Smooth muscle cell of the brain vasculature (primary cell): ENCODE results near the gene HOOK2.
A peak's percentile ranks its signal among the peaks of the same experiment; 100 is the strongest.
"Not testable (repeated sequence)": the region's sequence is repeated elsewhere in the genome, so short reads cannot be mapped to it uniquely, and the experiment has no call there.

Experiments used
- DNase-seq: peaks from one replicate; pipeline ENCODE4 v3.0.0-alpha.2; 2012; ENCODE audit warnings: low read depth, low spot score

The HOOK2 gene

DNA sequence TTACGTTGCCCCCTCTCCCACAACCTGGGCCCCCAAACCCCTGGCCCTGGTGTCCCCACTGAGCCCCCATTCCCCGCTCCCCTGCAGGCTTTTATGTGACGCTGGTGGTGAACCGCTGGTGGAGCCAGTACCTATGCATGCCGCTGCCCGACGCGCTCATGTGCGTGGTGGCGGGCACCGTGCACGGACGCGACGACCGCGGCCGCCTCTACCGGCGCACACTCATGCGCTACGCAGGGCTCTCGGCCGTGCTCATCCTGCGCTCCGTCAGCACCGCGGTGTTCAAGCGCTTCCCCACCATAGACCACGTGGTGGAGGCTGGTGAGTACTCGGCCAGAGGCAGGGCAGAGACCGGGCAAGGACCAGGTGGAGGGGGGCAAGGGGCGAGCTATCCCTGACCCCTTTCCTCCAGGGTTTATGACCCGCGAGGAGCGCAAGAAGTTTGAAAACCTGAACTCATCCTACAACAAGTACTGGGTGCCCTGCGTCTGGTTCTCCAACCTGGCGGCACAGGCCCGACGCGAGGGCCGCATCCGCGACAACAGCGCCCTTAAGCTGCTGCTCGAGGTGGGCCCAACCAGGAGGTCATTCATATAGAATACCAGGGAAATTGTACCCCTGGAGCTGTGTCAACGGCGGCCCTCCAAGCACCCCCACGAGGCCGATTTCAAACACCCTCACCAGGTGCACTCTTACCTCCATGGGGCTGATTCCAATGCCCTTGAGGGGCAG lies 20.7 kb downstream of the HOOK2 start:
- DNase-seq: no peak

- no peak for DNase-seq
These were observed 23.1 kb downstream of the HOOK2 start for GRCh38 chr19:12752056-12752781.

- no peak for DNase-seq
These were observed 23.7 kb downstream of the HOOK2 start, which contains the start of gene BEST2 for GRCh38 chr19:12751635-12752034. TSS of gene BEST2 (plus strand) at chr19:12751791. CDS start at chr19:12752593, 802 bp downstream.

DNA sequence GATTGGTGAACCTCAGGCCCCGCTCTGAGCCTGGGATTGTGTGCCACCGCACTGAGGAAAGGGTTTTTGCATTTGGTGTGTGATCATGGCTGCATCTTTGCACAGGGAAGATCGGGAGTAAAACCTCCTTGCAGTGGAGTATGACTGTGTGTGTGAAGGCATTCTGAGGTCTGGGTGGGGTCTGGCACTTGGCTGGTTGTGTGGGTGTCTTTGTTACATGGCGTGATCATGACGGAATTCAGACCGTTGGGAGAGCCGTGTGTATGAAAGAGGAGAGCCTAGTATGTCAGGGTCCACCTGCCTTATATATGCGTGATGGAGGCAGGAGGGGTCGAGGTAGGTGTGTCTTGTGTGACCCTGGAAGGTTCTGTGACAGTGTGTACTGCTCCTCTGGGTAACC lies 24.5 kb downstream of the HOOK2 start:
- no peak for DNase-seq

DNA sequence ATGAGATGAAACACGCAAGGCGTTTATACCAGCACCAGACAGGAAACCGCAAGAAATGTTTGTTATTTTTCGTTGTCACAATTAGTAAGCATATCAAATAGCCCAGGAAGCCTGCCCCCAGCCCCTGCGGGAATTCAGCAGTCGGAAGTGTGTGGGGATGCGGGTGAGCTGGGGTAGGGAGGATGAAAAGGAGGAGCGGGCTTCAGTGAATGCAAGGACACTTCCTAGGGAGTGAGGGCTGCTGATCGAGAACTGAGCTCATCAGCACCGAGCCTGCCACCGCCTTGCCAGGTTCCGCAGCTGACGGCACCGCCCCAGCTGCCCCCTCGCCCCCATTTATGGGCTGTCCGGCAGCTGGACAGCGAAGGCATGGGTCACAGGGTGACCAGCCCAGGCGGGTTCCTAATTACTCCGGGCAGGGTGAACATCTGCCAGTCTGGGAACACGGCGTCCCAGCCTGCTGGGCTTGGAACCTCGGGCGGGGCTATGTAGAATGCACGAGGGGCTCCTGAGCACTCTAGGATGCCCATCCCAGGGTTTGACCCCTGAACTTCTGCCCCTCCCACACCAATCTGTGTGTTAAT lies 25.3 kb downstream of the HOOK2 start:
- DNase-seq: no peak

DNA sequence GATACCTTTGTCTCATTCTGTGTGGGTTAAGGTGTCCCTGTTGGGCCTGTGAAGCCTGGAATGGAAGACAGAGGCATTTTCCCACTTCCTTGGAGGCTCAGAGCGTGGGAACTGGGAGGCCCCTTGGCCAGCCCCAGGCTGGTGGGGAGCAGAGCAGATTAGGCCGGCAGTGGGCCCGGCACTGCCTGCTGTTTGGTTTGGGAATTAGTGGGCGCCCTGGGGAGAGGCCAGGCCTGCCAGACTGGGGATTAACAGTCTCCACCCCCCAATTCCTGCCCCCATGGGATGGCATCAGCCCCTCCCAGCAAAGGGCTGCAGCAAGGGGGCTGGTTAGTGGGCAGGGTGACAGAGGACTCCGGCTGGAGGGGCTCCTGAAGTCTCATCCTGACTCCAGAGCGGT lies 26.9 kb downstream of the HOOK2 start:
- DNase-seq: no peak

DNA sequence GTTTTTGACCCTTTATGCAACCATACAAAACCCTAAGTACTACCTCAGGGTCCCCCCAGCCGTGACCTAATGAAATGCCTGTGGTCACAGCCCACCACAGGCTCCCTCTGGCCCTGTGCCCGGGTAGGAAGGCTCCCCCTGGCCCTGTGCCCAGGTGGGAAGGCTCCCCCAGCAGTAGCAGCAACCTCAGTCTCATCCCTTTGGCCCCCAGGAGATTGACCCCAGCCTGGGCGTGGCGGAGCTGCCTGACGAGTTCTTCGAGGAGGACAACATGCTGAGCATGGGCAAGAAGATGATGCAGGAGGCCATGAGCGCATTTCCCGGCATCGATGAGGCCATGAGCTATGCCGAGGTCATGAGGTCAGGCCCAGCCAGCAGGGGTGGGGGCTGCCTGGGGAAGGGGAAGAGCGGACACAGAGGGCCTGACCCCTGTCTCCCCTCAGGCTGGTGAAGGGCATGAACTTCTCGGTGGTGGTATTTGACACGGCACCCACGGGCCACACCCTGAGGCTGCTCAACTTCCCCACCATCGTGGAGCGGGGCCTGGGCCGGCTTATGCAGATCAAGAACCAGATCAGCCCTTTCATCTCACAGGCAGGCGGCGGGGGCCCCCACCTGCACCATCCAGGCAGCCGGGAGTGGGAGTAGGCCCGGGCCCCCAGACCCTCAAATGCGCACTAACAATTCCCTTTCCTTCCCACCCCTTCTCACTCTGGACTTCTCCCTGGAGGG lies 30.0 kb downstream of the HOOK2 start:
- peak; percentile 78 for DNase-seq

GRCh38 chr19:12737835-12738351 lies 37.5 kb downstream of the HOOK2 start:
- no peak for DNase-seq

DNA sequence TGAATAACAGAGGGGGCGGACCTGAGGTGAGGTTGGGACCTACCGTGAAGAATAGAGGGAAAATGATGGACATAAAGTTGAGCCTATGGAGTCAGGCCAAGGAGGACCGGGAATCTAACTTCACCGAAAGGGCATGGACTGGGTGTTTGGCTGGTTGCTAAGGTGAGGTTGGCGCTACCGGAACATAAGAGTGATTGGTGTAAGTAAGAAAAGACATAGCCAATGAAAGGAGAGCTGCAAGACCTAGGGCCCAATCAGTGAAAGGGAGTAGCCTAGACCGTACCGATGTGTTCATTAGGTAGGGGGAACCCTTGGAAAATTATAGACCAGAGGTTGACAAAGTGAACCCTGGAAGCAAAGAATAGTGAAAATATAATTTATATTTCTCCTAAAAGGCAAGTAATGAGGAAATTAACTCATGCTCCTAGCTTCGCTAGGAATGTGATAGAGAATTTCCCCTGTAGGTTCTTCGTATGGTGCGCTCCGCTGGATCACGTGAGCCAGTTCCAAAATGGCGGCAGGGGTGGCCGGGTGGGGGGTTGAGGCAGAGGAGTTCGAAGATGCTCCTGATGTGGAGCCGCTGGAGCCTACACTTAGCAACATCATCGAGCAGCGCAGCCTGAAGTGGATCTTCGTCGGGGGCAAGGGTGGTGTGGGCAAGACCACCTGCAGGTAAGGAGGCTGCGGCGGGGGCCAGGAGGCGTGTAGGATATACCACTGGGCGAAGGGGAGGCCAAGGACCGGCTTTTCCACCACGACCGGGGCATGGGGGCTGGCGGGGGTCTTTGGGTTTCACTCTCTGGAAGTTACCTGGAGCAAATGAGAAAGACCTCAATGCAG lies 38.1 kb downstream of the HOOK2 start, which contains the start of gene GET3:
Gene GET3, plus strand, starts transcription at position 503 of the 840 bp plus-strand sequence. Its CDS starts 9 bp downstream, at position 512.
- DNase-seq: peak; percentile 99

GRCh38 chr19:12733369-12734214 lies 41.8 kb downstream of the HOOK2 start:
- no peak for DNase-seq

DNA sequence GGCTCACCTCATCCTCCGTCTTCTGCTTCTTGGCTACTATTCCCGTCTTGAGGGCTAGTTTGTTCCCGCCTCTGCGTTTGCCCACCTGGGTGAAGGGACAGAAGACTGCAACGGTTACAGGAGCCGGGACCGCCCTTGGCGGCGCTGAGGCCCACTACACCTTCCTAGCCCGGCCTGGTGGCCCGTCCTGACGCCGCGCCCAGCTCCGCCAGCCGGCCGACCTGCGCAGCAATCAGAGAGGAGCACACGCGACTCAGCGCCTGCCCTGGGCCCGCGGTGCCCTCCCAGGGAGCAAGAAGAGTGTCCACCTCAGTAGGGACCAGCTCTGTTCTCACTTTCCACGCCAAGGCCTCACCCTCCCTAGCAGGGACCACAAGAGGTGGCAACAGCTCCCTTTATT lies 44.0 kb downstream of the HOOK2 start:
- no peak for DNase-seq

DNA sequence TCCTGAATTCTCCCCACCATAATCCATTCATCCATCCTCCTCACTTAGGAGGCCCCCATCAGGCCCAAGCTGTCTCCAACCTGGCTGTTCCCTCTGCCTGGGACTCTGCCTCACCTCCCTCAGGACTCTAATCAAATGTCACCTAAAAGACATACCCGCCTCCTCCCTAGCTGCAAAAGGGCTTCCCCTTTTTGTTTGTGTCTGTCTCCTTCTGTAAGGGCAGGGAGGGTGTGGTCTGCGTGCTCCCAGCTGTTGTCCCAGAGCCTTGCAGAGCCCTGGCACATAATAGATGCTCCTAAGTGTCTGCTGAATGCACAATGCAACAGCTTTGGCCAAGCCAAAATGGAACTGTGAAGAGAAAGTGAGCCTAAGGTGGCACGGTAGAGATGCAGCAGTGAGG lies 45.3 kb downstream of the HOOK2 start:
- DNase-seq: no peak

- no peak for DNase-seq
These were observed 47.5 kb downstream of the HOOK2 start for GRCh38 chr19:12727745-12728433.

GRCh38 chr19:12726988-12727316 lies 48.4 kb downstream of the HOOK2 start:
- no peak for DNase-seq

DNA sequence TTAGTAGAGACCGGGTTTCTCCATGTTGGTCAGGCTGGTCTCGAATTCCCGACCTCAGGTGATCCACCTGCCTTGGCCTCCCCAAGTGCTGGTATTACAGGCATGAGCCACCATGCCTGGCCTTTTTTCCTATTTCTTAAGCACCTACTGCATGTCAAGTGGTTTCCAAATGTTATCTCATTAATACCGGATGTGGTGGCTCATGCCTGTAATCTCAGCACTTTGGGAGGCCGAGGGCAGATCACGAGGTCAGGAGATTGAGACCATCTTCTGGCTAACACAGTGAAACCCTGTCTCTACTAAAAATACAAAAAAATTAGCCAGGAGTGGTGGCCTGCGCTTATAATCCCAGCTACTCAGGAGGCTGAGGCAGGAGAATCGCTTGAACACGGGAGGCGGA lies 49.7 kb downstream of the HOOK2 start:
- not testable (repeated sequence) for DNase-seq

DNA sequence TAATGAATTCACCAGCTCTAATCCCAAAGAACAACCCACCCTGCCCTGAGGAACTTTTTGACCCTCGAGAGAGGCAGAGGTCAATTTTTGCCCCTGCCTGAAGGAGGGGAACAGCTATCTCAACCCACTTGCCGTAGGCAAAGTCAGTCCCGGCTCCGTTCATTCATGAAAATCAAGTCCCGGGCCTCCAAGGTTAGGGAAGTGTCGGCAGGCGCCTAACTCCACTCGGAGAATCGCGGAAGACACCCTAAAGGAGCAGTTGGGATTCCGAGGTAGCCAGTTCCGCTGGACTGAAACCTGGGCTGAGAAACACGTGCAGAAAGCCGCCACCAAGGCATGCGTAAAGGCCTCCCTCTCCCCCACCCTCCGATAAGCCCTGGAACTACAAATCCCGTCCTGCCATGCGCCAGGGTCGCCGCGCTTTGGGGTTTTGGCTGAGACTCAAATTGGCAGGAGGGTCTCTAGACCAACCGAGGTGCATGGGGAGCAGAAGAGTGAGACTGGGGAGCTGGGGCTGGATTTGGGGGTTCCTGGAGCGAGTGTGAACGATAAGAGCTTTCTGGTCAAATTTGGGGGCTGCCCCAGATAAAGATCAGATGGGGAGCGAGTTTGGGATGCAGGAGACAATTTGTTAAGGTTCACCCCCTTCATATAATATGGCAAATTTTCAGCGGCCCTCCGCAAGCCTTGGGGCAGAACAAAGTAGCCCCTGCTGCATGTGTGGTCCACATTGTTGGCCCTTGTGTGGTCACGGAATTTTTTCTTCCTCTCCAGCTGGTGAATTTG lies 51.5 kb downstream of the HOOK2 start, which contains the start of gene TNPO2:
Gene TNPO2, minus strand, starts transcription at position 292 of the 786 bp plus-strand sequence. CDS start 2,955 bp downstream, outside the sequence.
- no peak for DNase-seq

DNA sequence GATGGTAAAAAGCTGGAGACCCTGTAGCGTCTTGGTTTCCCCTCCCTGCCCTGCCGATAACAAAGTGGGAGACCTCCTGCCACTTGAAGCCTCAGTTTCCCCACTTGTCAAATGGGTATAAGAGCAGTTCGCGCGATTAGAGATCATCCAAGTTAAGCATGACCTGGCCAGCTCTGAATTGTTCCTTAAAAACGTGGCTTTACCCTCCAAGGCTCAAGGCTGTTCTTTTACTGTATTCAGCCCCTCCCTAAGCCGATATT lies 52.0 kb downstream of the HOOK2 start:
- no peak for DNase-seq

- DNase-seq: peak; percentile 99
These were observed 52.6 kb downstream of the HOOK2 start for GRCh38 chr19:12722566-12723380.
